ENCODE results near the gene CYP1B1. TPM values are rescaled to one million over a fixed set of nuclear protein-coding genes. Genes with fewer than 3 reads are reported as not detected.

CYP1B1 gene
- total and polyA plus RNA-seq, 2 of the 13 experiments (the other 11 are each of a cell fraction or from before 2014, with no cell fraction given) = not detected

GRCh38 chr2:38120829-38121228 lies 44.9 kb upstream of the CYP1B1 start:
- WGBS (ENCODE audit: low lambda C conversion rate) = 32% methylated on average over 5 of the region's 5 CpGs
- DNase-seq (ENCODE audit: low spot score) (no peak), ATAC-seq (no peak), FAIRE-seq (no peak)
- Histone ChIP-seq H3K9ac (ENCODE audit: insufficient read depth, low read depth, low read length) (no peak overlapping the region), H4K20me1 (ENCODE audit: insufficient read depth, low read length) (no peaks in the 10 kb centered on the region), H3K79me2 (ENCODE audit: insufficient read depth, low read length) (no peaks in the 10 kb centered on the region), H3K27me3 (ENCODE audit: control insufficient read depth in 1 of 2, insufficient read depth in 2 of 2, low read length in 2 of 2) (peaks cover 0 to 15% of the 10 kb centered on the region in 2 experiments; a peak in 3 of 5 replicates), H3K9me3 (ENCODE audit: low read length) (peaks cover 1% of the 10 kb centered on the region; the same call in 1 of the 2 replicates), H2AFZ (ENCODE audit: low read length) (no peak overlapping the region), H3K4me1 (ENCODE audit: insufficient read depth, low read length) (no peaks in the 10 kb centered on the region), H3K36me3 (replicated peaks in 1 of 2; ENCODE audit: control insufficient read depth in 1 of 2, insufficient read depth in 2 of 2, low read length in 2 of 2) (no peaks in the 10 kb centered on the region), H3K4me3 (replicated peaks in 1 of 3; ENCODE audit: insufficient read depth in 1 of 3, low read depth in 2 of 3, low read length in 3 of 3) (no peak overlapping the region), H3K4me2 (ENCODE audit: low read depth, low read length) (no peak overlapping the region), H3K27ac (ENCODE audit: extremely low read length, insufficient read depth, low read length) (no peak overlapping the region)
- in situ Hi-C loops (cut with HindIII; ENCODE audit: extremely low pct_ligation_motif_present, low pct_unique_long_range_greater_than_20kb) = no loop called here
- intact Hi-C loops (cut with micrococcal nuclease; ENCODE audit: unreplicated experiment) = no loop called here
- ChIA-PET CTCF (ENCODE audit: low intra/inter-chr PET ratio, low total read pairs) (no interaction called here), POLR2A (no interaction called here)
- no peak for TF ChIP-seq ZNF17 (CRISPR knock-in tag; IDR thresholded peaks at IDR 0.05)
- TF ChIP-seq ARID5B (CRISPR knock-in tag; IDR thresholded peaks at IDR 0.05) = no peak
- no peak for TF ChIP-seq PBX2 (CRISPR knock-in tag; IDR thresholded peaks at IDR 0.05)
- no peak for TF ChIP-seq IRF1 (CRISPR knock-in tag; IDR thresholded peaks at IDR 0.05; ENCODE audit: low read depth)
- TF ChIP-seq HMGA1 (CRISPR knock-in tag; conservative IDR thresholded peaks at IDR 0.05) = no peak
- no peak for TF ChIP-seq HOXA3 (CRISPR knock-in tag; IDR thresholded peaks at IDR 0.05)
- no TSS peak for BruUV-seq (replicated peaks)
